NCI-H510A (cell line): ENCODE measurements around the gene NDUFAF8.

Experiments
- DNase-seq: peaks from one replicate; lab custom pipeline; 2025; lab: John Stamatoyannopoulos, UW

Gene NDUFAF8, protein sequence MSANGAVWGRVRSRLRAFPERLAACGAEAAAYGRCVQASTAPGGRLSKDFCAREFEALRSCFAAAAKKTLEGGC

DNA sequence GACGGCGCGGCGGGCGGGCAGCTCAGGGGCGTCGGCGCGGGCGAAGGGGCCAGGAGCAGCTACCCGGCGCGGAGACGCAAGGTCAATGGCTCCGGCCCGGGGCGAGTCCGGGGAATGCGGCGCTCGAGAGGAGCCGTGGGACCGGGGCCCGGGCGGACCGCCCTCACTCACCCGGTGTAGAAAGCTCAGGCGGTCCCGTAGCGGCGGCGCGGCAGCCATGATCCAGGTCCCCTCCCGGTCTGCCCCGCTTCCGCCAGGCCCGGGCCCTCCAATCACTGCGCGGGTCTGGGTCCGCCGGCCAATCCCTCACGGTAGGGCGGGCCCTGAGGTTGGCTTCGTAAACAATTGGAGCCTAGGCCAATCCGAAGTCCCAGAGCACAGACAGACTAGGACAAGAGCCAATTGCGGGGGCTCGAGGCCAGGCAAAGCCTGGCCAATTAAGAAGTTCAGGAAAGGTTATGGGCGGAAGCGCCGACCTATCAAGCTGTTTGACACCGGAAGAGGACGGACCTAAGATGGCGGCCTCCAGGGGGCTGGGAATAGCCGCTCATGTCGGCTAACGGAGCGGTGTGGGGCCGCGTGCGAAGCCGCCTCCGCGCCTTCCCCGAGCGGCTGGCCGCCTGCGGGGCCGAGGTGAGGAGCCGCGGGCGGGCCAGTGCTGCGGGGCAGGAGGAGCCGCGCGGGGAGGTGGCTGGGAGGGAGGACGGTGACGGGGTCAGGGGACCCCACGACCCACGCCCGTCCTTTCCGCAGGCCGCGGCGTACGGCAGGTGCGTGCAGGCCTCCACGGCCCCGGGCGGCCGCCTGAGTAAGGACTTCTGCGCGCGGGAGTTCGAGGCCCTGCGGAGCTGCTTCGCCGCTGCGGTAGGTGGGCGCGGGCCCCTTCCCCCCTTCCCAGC lies at the start of gene NDUFAF8, which contains the start of gene TEPSIN:
Gene NDUFAF8, plus strand, starts transcription at position 504 of the 899 bp plus-strand sequence. Its CDS starts 46 bp downstream, at position 550.
Gene TEPSIN, minus strand, starts transcription at position 241 of the 899 bp plus-strand sequence. Its CDS starts 22 bp downstream, at position 219.
- DNase-seq = peak; percentile 98

DNA sequence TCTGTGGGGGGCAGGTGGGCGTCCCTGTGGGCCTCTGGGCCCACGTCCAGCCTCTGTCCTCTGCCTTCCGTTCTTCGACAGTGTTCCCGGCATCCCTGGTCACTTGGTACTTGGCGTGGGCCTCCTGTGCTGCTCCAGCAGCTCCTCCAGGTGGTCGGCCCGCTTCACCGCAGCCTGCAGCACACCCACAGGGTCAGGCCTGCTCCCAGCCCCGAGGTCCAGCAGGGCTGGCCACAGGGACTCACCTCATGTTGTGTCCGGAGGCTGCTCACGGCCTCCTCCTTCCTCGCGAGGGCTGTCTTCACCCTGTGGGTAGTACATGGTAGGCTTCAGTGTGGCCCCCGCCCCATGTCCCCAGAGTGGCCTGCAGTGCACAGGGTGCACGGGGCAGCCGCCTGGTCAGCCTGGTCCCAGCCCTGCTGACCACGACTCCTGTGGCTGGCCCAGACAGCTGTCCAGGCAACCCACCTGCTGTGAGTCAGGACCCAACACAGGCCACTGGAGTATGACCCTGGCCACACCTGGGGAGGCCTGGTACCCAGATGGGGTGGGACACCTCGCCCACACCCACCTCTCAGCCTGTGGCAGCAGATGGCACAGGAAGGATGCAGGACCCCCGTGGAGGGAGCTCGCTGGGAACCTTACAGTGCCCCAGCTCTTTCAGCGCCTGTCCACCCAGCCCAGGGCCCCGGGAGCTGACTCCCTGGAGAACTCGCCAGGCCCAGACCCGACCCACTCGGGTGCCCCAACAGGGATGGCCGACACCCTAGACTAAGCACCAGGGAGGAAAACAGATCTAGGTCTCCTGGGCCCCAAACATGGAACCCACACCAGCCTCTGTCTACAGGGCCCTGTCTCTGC lies 49.2 kb upstream of the NDUFAF8 start:
- DNase-seq = no peak

DNA sequence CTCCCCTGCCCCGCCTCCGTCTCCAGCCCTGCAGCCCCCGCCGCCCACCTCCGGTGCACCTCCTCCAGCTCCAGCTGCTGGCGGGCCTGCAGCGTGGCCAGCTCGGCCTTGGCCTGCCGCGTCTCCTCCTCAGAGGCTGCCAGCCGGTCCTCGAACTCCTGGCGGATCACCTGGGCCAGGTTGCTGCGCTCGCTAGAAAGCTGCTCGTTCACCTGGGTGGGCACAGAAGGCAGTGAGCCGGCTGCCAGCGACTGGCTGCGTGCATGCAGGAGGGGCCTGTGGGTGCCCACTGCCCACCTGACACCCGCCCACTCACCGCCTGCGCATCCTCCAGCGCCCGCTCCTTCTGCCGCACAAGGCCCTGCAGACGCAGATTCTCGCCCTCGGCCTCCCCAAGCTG lies 48.5 kb upstream of the NDUFAF8 start:
- no peak for DNase-seq

DNA sequence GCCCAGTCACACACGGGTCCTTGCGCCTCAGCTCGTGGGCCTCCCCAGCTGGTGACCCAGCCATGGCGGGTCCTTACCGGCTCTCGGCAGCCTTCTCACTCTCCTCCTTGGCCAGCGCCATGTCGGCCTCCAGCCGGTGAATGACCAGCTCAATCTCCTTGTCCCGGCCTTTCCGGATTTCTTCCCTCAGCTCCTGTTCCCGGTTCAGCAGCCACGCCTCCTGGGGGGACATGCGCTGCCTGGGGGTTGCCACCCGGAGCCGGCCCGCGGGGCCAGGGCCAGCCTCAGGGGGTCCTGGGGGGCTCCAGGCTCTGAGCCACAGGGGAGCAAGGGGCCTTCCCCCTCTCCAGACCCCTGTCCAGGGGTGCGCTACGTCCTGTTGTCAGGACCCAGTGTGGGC lies 48.0 kb upstream of the NDUFAF8 start:
- DNase-seq = no peak

DNA sequence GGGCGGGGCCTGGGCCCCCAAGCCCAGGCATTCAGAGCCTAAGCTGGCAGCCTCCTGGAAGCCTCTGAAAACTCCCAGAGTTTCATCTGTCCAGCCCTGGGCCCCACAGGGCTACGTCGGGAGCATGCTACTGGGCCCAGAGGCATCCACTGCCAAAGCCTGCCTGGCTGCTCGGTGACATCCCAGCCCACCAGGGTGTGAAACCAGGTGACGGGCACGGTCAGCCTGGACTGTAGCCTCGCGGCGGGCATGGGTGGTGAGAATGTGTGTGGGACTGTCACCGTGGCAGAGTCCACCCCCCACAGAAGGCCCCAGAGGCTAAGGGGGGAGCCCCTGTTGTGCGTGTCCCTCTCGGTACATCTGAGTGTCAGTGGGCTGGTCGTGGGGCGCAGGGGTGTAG lies 47.5 kb upstream of the NDUFAF8 start:
- no peak for DNase-seq

DNA sequence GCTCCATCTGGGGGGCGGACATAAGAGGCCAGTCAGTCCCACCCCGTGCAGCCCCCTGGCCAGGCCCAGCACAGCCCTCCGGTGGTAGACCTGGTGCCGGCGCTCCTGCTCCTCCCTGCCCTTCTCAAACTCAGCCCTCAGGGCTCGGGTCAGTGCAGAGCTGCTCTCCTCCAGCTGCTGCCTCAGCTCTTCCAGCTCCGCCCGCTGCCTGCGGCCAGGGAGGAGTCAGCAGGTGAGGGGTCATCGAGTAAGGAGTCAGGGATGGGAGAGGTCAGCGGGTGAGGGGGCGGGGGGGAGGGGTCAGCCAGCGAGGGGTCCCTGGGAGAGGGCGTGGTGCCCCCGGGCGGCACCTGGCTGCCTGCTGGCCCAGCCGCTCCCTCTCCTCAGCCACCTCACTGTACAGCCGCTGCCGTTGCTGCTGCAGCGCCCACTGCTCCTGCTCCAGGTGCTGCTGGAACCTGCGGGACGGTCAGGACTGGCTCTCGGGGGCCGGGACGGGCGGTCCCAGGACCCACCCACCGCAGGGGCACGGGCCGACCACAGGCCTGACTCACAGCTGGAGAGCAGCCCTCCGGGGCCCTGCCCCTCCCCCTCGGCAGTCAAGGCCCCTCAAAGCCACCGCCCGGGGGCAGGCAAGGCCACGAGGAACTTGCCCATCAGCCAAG lies 46.6 kb upstream of the NDUFAF8 start:
- no peak for DNase-seq

DNA sequence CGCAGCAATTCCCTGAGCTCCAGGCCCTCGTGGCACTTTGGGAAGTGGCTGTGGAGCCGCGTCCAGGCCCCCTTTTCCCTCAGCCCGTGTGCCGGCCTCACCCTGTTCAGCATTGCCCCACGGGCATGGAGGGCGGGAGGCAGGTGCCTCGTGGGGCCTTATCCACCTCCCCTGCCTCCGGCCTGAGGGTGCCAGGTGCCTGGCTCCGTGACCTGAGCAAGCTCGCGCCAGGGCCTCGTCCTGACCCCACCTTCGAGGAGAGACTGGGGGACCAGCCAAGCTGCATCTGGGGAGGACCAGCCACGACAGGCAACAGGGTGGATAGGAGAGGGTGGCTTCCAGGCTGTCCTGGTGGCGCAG lies 46.1 kb upstream of the NDUFAF8 start:
- DNase-seq = no peak

DNA sequence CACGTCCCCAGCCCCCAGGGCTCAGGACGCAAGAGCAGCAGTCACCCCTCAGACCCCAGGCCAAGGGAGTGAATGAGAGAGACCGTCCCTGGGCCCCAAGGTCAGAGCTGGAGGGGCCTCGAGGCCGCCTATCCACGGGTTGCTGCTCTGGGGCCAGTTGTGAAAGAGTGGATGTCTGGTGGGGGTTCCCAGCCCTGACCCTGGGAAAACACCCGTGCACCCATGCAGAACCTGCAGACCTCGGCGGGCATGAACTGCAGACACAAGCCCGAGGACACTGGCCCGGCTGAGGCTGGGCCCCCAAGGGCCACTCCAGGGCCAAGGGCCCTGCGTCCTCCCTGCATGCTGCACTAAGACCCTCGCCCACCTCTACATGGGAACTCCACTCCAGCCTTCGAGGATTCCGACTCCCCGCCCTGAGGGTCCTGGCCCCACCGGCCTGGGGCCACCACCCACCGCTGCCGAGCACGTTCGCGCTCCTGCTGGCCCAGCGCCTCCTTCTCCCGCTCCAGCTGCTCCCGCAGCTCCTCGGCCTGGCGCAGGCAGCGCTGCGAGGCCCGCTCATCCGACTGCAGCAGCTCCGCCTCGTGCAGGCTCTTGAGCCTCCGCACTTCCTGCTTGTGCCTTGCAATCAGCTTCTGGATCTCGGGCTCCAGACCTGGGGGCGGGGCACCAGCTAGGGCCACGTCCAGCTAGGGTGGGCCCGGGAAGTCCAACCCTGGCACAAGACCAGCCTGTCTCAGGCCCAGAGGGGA lies 45.5 kb upstream of the NDUFAF8 start:
- no peak for DNase-seq

DNA sequence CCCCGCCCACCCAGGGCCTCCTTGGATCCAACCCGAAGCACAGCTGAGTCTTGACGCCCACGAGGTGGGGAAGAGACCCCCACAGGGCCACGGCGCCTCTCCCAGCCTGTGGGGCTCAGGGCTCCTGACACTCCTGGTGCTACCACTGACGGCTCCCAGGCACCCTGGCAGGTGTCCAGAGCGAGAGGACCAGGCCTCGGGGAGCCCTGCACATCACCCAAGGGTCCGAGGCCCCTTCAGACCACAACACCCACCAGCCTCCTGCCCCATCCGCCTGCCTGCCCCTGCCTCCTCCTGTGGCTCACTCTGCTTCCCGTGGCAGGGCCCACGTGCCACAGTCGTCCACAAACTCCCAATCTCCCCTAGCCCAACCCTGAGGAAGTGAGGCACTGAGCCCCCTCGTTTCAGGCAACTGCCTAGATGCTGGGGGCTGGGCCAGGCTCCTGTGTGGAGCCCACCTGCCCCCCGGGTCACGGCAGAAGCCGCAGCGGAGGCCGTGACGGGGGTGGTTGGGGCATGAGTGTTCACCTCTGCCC lies 44.8 kb upstream of the NDUFAF8 start:
- DNase-seq = no peak

DNA sequence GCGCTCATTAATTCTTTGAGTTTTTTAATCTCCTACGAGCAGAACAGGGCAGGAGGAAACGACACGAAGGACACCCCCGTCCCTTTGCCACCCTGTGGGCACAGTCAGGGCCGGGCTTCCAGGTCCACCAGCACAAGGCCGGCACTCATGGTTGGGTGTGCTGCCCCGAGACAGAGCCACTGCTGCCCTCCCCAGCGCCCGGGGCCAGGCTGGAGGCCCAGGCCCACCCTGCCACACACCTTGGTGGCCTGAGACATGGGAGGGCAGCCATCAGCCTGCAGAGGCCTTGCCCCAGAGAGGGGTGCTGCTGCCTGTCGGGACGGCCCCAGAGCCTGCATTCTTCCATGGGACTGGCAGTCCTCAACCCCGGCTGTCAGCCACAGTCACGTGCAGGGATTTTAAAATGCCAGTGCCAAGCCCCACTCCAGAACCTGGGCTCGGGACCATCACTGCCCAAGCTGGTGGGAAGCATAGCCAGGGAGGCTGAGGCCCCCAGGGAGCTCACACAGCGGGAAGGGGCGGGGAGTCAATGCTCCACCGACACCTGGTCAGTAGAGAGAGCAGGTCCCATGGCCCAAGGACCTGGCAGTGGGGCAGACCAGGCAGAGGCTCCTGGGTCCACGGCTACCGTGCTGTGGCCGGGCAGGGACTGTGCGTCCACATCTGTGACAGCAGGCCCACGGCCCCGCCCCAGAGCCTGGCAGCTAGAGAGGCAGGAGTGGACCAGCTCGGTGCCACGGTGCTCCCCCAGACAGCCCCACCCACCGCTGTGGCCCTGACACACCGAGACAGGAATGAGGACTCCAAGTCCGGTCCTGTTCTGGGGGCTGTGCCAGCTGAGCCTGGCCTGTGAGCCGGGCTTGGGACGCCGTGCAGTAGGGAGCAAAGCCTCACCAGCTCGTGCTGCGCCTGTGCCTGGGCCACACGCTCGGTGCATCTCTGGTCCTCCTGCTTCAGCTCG lies 43.9 kb upstream of the NDUFAF8 start:
- no peak for DNase-seq

DNA sequence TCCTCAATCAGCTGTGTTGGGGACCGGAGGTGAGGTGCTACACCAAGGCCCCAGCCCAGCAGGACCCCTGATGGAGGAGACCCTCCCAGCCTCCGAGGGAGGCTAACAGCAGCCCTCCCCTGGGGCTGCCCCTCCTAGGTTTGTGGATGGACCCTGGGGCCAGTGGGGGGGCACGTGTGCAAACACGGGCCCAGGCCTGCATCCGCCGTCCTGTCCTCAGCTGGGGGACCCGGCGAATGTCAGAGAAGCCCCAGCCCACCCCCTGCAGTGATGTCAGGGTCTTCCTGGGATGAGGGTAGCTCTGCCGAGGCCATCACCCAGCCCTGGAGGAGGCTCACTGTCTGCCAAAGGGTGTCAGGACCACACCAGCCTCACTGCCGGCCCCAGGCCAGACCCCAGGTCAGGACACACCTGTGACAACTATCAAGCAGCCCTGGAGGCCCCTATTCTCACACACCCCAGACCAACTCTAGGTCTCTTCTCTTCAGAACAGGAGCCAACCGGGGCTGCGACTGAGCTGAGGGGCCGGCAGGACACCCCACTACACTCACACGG lies 43.1 kb upstream of the NDUFAF8 start:
- no peak for DNase-seq

DNA sequence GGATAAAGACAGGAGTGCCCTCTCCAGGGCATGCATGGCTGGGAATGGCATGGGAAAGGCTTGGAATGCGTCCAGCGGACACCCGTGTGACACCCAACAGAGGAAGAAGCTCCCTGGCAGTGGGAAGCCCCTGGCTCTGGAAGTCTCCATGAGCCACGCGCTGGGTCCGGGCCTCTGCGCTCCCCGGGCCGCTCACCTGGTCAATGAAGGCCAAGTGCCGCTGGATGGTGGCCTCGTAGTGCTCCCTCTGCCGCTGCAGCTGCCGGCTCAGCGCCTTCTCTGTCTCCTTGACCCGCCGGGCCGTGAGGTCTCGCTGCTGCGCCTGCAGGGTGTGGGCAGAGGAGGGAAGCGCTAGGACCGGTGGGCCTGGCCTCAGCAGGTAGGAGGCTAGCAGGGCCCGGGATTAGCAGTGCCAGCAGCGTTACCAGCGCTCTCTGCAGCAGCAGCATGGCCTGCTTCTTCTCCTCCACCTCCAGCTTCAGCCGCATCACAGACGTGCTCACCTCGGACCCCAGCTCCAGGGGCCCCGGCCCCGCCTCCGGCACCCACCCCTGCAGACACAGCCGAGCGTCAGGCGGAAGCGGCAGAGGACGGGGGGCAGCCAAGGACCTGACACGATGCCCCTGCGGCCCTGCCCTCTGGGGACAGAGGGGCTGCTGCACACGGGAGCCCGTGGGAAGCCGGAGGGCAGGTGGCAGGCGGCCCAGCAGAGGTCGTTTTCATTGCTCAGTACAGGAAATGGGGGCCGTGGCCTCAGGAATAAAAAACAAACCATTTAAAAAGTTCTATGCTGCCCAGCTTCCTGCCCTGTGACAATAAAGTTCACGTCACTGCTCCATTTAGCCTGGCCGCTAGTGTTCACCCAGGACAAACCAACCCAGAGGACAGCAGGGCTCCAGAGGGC lies 42.4 kb upstream of the NDUFAF8 start:
- DNase-seq = no peak

DNA sequence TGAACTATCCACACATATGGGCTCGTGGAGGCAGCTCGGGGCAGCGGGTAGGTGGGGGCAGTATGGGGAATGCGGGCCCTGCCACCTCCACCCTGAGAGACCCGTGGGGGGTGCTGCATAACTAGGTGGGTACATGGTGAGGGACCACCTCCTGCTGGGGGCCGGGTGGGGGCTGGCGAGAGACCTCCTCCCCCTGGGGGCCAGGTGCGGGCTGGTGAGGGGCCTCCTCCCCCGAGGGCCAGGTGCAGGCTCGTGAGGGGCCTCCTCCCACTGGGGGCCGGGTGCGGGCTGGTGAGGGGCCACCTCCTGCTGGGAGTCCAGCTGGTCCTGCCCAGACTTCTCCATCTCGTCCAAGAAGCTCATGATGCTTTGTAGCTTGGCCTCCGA lies 41.7 kb upstream of the NDUFAF8 start:
- DNase-seq = no peak

DNA sequence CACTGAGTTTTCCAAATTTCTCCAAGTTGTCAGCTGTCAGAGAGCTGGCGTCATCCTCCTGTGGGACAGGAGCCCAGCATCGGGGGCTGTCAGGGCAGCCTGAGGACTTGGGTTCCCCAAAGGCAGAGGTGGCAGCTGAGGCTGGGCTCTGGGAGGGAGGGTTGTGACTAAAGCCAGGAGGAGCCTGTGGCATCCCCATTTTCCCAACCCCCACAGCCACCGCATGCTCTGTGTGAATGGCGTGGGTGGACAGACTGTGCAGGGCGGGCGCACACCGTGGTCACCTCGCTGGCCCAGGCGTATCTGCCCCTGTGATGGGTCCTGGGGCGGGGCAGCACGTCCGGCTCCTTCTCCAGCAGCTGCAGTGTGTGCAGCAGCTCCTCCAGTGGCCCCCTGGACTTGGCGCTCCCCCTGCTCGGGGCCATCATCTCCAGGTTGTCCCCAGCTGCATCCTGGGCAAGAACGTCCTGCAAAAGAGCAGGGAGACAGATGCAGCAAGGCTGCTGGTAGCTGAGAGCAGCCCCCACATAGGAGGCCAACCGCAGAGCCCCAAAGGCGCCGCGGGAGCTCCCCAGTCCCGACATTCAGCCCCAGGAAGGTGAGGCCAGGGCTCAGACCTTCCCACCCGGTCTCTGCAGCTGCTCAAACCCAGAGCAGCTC lies 41.2 kb upstream of the NDUFAF8 start:
- no peak for DNase-seq

DNA sequence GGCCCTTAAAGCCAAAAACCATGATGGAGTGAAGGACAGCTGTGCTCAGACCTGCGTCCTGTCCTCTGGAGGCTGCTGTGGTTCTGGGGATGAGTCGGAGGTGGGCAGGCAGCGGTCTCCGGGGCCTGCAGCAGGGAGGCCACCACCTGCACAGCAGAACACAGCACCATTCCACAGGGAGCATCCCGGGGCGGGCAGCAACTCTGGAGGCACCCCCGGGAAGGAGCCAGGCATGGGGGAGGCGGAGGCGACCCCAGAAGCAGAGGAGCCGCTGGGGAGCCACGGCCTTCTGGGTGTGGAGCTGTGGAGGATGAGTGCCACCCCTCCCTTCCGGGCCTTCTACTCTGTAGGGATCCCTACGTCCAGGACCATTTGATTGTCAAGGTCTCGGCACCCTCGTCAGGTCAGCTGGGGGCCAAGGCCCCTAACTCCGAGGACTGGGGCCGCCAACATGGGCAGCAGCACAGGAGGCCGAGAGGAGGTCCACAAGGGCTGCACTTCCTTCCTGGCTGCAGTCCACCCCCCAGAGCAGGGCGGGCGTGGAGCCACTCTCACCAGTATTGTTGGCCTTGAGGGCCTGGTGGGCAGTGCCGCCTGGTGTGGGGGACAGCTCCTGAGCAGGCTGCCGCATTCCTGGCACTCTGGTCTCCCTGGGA lies 40.2 kb upstream of the NDUFAF8 start:
- DNase-seq = no peak

DNA sequence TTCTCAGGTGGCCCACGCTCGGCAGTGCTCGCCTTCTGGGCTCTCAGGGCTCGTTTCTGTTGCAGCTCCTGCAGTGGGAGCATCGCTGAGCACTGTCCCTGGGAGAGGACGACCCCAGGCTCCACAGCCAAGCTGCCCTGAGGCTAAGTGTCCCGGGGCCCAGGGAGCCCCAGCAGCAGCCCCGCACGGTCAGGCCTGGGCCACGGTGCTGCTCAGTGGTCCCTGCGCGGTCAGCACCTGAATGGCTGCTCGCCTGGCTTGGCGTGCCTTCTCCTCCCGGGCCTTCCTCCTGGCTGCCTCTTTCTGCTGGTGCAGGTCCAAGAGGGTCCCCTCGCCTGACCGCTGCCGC lies 39.7 kb upstream of the NDUFAF8 start:
- no peak for DNase-seq

DNA sequence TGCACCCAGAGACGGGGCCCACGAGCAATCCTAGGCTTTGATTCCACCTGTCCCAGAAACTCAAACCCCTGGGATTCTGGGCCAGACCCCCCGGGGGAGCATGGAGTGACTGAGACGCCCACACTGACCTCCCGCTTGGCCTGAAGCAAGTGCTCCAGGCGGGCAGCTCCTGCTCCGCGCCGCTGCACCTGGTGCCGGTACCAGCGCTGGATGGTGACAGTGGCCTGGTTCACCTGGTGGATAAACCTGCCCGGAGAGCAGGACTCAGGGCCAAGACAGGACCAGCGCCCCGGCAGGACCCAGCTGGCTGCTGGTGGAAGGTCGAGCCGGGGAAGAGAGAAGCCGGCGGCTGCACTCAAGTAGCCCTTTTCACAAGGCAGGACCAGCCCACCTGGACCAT lies 38.9 kb upstream of the NDUFAF8 start:
- no peak for DNase-seq
